BLaER1 treated with 17β-estradiol and CSF1 and Interleukin-3, amounts not matched to agents 10 nM and 100 nM (cell line): Measurements from ENCODE around the gene FZD10.

Source experiments
- H3K27ac ChIP-seq, 11 experiments: shearing (Covaris generic); formaldehyde crosslinking; 2 replicates each; pipeline ENCODE4 v1.8.1; 2022
- H3K27me3 ChIP-seq, 11 experiments: shearing (Covaris generic); formaldehyde crosslinking; 2 replicates each; pipeline ENCODE4 v1.8.1; 2022
- H3K36me3 ChIP-seq, 11 experiments: shearing (Covaris generic); formaldehyde crosslinking; 2 replicates each; pipeline ENCODE4 v1.8.1; 2022
- H3K4me1 ChIP-seq, 10 experiments: shearing (Covaris generic); formaldehyde crosslinking; 2 replicates each; pipeline ENCODE4 v1.8.1; 2022
- H3K4me2 ChIP-seq, 11 experiments: shearing (Covaris generic); formaldehyde crosslinking; 2 replicates each; pipeline ENCODE4 v1.8.1; 2022
- H3K4me3 ChIP-seq, 10 experiments: shearing (Covaris generic); formaldehyde crosslinking; 2 replicates each; pipeline ENCODE4 v1.8.1; 2022
- H3K9ac ChIP-seq, 11 experiments: shearing (Covaris generic); formaldehyde crosslinking; 2 replicates each; pipeline ENCODE4 v1.8.1; 2022
- H3K9me3 ChIP-seq, 11 experiments: shearing (Covaris generic); formaldehyde crosslinking; replicated peaks in 1 of 11; 2 replicates each; pipeline ENCODE4 v1.8.1; 2022
- H4K20me1 ChIP-seq, 11 experiments: shearing (Covaris generic); formaldehyde crosslinking; 2 replicates each; pipeline ENCODE4 v1.8.1; 2022
- Cebpa-rat ChIP-seq, 11 experiments: shearing (Covaris generic); IDR thresholded peaks; 2 replicates each; pipeline ENCODE4 v1.8.1; 2022

Gene FZD10

GRCh38 chr12:130143136-130143535, 19.1 kb upstream of the FZD10 start:
- Histone ChIP-seq H3K4me2 (no peak overlapping the region), H3K9me3 (no peaks in the 10 kb centered on the region), H4K20me1 (peaks cover 0 to 10% (median 0%) of the 10 kb centered on the region in 11 experiments; a peak in 6 of 22 replicates), H3K9ac (no peak overlapping the region), H3K27ac (no peak overlapping the region), H3K4me1 (peaks cover 3 to 19% (median 11%) of the 10 kb centered on the region in 10 experiments; a peak in 17 of 20 replicates), H3K4me3 (no peak overlapping the region), H3K27me3 (peaks cover 5 to 38% (median 21%) of the 10 kb centered on the region in 11 experiments; a peak in 16 of 22 replicates), H3K36me3 (no peaks in the 10 kb centered on the region)
- no peak for TF ChIP-seq Cebpa-rat (IDR thresholded peaks at IDR 0.05)

GRCh38 chr12:130144256-130144655, 18.0 kb upstream of the FZD10 start:
- H3K27ac ChIP-seq, result no peak overlapping the region
- no peak overlapping the region for H3K4me2 ChIP-seq
- no peak overlapping the region for H3K4me3 ChIP-seq
- H3K9ac ChIP-seq, result no peak overlapping the region
- H4K20me1 ChIP-seq, result peaks cover 0 to 10% (median 0%) of the 10 kb centered on the region in 11 experiments; a peak in 6 of 22 replicates
- no peak for TF ChIP-seq Cebpa-rat (IDR thresholded peaks at IDR 0.05)
- H3K36me3 ChIP-seq, result no peaks in the 10 kb centered on the region
- peaks cover 3 to 20% (median 14%) of the 10 kb centered on the region in 10 experiments; a peak in 17 of 20 replicates for H3K4me1 ChIP-seq
- peaks cover 15 to 44% (median 32%) of the 10 kb centered on the region in 11 experiments; a peak in 21 of 22 replicates for H3K27me3 ChIP-seq
- peaks cover 0 to 9% (median 0%) of the 10 kb centered on the region in 11 experiments; a peak in 7 of 22 replicates for H3K9me3 ChIP-seq

- TF ChIP-seq Cebpa-rat (IDR thresholded peaks at IDR 0.05), result no peak
- peaks cover 30 to 59% (median 46%) of the 10 kb centered on the region in 11 experiments for H3K27me3 ChIP-seq
Measured at GRCh38 chr12:130145731-130146130, 16.5 kb upstream of the FZD10 start.

GRCh38 chr12:130146176-130146931, 15.9 kb upstream of the FZD10 start:
- H3K36me3 ChIP-seq, result no peaks in the 10 kb centered on the region
- TF ChIP-seq Cebpa-rat (IDR thresholded peaks at IDR 0.05), result no peak
- H3K9me3 ChIP-seq, result peaks cover 0 to 11% (median 0%) of the 10 kb centered on the region in 11 experiments; a peak in 7 of 22 replicates
- peaks cover 0 to 20% (median 0%) of the 10 kb centered on the region in 11 experiments; a peak in 7 of 22 replicates for H4K20me1 ChIP-seq
- no peak overlapping the region for H3K9ac ChIP-seq
- H3K27ac ChIP-seq, result no peak overlapping the region
- H3K27me3 ChIP-seq, result peaks cover 36 to 65% (median 52%) of the 10 kb centered on the region in 11 experiments
- H3K4me2 ChIP-seq, result no peak overlapping the region
- H3K4me1 ChIP-seq, result peaks cover 0 to 12% (median 8%) of the 10 kb centered on the region in 10 experiments; a peak in 17 of 20 replicates
- no peak overlapping the region for H3K4me3 ChIP-seq

More at GRCh38 chr12:130145731-130146130, 16.5 kb upstream of the FZD10 start:
- Histone ChIP-seq H3K36me3 (no peaks in the 10 kb centered on the region), H3K9me3 (peaks cover 0 to 11% (median 0%) of the 10 kb centered on the region in 11 experiments; a peak in 7 of 22 replicates), H3K4me2 (no peak overlapping the region), H4K20me1 (peaks cover 0 to 14% (median 0%) of the 10 kb centered on the region in 11 experiments; a peak in 6 of 22 replicates), H3K9ac (no peak overlapping the region), H3K4me1 (peaks cover 0 to 18% (median 12%) of the 10 kb centered on the region in 10 experiments; a peak in 17 of 20 replicates), H3K4me3 (no peak overlapping the region), H3K27ac (no peak overlapping the region)

- no peak overlapping the region for H3K27ac ChIP-seq
- H3K4me2 ChIP-seq, result peak overlapping the region in 8 of 11 experiments; percentile 30 to 56 (median 40); a peak in 16 of 22 replicates
- no peak; a peak in 1 of 22 replicates for TF ChIP-seq Cebpa-rat (IDR thresholded peaks at IDR 0.05)
- peaks cover 0 to 37% (median 9%) of the 10 kb centered on the region in 11 experiments; a peak in 13 of 22 replicates for H4K20me1 ChIP-seq
- peaks cover 52 to 82% (median 69%) of the 10 kb centered on the region in 11 experiments for H3K27me3 ChIP-seq
- H3K4me1 ChIP-seq, result peaks cover 11 to 23% (median 21%) of the 10 kb centered on the region in 10 experiments
- H3K9me3 ChIP-seq, result peaks cover 0 to 11% (median 0%) of the 10 kb centered on the region in 11 experiments; a peak in 7 of 22 replicates
- no peak overlapping the region for H3K4me3 ChIP-seq
- no peaks in the 10 kb centered on the region for H3K36me3 ChIP-seq
- no peak overlapping the region for H3K9ac ChIP-seq
Measured at GRCh38 chr12:130147875-130148596, 14.2 kb upstream of the FZD10 start.

- no peak overlapping the region for H3K4me3 ChIP-seq
- no peak for TF ChIP-seq Cebpa-rat (IDR thresholded peaks at IDR 0.05)
- H3K9me3 ChIP-seq, result peaks cover 0 to 11% (median 0%) of the 10 kb centered on the region in 11 experiments; a peak in 7 of 22 replicates
- peaks cover 0 to 58% (median 23%) of the 10 kb centered on the region in 11 experiments; a peak in 15 of 22 replicates for H4K20me1 ChIP-seq
- peaks cover 29 to 46% (median 35%) of the 10 kb centered on the region in 10 experiments for H3K4me1 ChIP-seq
- no peak overlapping the region for H3K9ac ChIP-seq
- peaks cover 75 to 100% (median 98%) of the 10 kb centered on the region in 11 experiments for H3K27me3 ChIP-seq
- H3K4me2 ChIP-seq, result peak overlapping the region in 10 of 11 experiments; percentile 12 to 80 (median 59); a peak in 18 of 22 replicates
- H3K27ac ChIP-seq, result no peak overlapping the region
- no peaks in the 10 kb centered on the region for H3K36me3 ChIP-seq
Measured at GRCh38 chr12:130151846-130152245, 10.4 kb upstream of the FZD10 start.

GRCh38 chr12:130152386-130152785, 9.9 kb upstream of the FZD10 start:
- Histone ChIP-seq H3K36me3 (no peaks in the 10 kb centered on the region), H3K9me3 (peaks cover 0 to 11% (median 0%) of the 10 kb centered on the region in 11 experiments; a peak in 7 of 22 replicates), H3K4me2 (peak overlapping the region; percentile 12 to 80 (median 56)), H3K4me1 (peaks cover 29 to 46% (median 35%) of the 10 kb centered on the region in 10 experiments), H3K27me3 (peaks cover 79 to 100% (median 98%) of the 10 kb centered on the region in 11 experiments), H4K20me1 (peaks cover 0 to 58% (median 23%) of the 10 kb centered on the region in 11 experiments; a peak in 15 of 22 replicates), H3K4me3 (no peak overlapping the region), H3K27ac (no peak overlapping the region), H3K9ac (no peak overlapping the region)
- TF ChIP-seq Cebpa-rat (IDR thresholded peaks at IDR 0.05), result no peak

- no peak for TF ChIP-seq Cebpa-rat (IDR thresholded peaks at IDR 0.05)
- Histone ChIP-seq H3K9me3 (peaks cover 0 to 6% (median 0%) of the 10 kb centered on the region in 11 experiments; a peak in 7 of 22 replicates), H3K4me1 (peaks cover 21 to 40% (median 28%) of the 10 kb centered on the region in 10 experiments), H3K27ac (peak overlapping the region in 1 of 11 experiments; percentile 8; a peak in 1 of 22 replicates), H4K20me1 (peaks cover 0 to 67% (median 32%) of the 10 kb centered on the region in 11 experiments; a peak in 16 of 22 replicates), H3K36me3 (no peaks in the 10 kb centered on the region), H3K4me3 (no peak overlapping the region), H3K4me2 (peak overlapping the region in 7 of 11 experiments; percentile 34 to 90 (median 79); a peak in 13 of 22 replicates), H3K27me3 (peaks cover 81 to 99% (median 97%) of the 10 kb centered on the region in 11 experiments), H3K9ac (no peak overlapping the region)
Measured at GRCh38 chr12:130153803-130154202, 8.5 kb upstream of the FZD10 start.
